ENCODE results near the gene RNF144A.

RNF144A gene

DNA sequence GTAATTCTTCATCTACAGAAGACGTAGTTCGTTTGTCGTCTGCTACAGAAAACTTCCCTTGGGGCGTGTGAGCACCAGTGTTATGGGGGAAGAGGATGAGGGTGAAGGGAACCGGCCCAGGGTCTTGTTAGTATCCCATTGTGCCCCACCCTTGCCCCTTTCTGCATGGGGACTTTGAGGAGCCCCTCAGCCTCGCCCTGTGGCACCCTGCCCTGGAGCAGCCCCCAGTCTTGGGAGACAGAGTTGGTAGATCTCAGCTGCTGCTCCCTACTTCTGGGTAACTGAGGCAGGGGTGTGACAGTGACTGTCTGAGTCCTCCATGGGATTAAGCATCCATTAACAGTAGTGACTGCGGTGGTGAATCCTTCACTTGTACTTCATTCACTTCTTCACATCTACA lies 50.1 kb downstream of the RNF144A start:
- no peak overlapping the region for H3K4me3 ChIP-seq (ENCODE audit: low read length)
- H3K4me2 ChIP-seq (ENCODE audit: low read length) = no peak overlapping the region
- H3K36me3 ChIP-seq (ENCODE audit: insufficient read depth, low read length) = no peaks in the 10 kb centered on the region
- no peaks in the 10 kb centered on the region for H3K9me3 ChIP-seq (replicated peaks; ENCODE audit: low read length)
- no peaks in the 10 kb centered on the region for H3K4me1 ChIP-seq (ENCODE audit: control insufficient read depth, insufficient read depth, low read length)
- H3K9ac ChIP-seq (ENCODE audit: low read depth, low read length) = no peak overlapping the region
- H3K27me3 ChIP-seq (ENCODE audit: control insufficient read depth, insufficient read depth, low read length) = no peaks in the 10 kb centered on the region

DNA sequence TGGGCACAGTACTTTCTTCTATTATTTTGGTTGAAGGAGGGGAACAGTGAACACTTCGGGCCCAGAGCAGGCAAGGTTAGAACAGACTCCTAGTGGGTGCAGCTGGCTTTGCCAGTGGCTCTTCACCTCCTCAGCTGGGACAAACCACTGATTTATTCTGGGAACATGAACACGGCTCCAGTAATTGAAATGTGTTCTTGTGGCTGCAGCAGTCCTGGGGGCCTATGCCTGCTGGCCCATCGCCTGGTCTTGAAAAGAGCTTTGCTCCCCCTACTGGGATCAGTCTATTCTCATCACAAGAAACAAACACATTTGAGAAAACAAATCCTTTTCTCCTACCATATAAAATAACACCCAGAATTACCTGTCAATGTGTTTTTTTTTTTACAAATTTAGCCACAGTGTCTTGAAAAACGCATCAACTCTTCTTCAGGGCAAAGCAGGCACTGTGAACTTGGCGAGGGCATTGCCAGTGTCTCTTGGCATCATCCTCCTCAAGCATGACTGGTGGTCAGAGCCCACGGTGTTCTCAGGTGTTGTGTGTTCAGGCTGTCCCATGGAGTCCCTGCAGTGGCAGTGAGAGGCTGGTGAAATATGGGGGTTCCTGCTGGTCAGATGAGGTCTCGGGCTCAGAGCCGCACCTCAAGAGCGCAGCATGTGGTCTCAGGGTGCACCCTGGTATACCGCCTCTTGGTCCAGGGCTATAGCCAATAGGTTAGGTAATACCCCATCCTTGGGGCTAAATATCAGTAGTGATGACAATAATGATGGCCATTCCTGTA lies 51.3 kb downstream of the RNF144A start:
- Histone ChIP-seq H3K4me3 (ENCODE audit: low read length) (no peak overlapping the region), H3K36me3 (ENCODE audit: insufficient read depth, low read length) (no peaks in the 10 kb centered on the region), H3K27me3 (ENCODE audit: control insufficient read depth, insufficient read depth, low read length) (no peaks in the 10 kb centered on the region), H3K9me3 (replicated peaks; ENCODE audit: low read length) (no peaks in the 10 kb centered on the region), H3K4me2 (ENCODE audit: low read length) (no peak overlapping the region), H3K4me1 (ENCODE audit: control insufficient read depth, insufficient read depth, low read length) (no peaks in the 10 kb centered on the region), H3K9ac (ENCODE audit: low read depth, low read length) (no peak overlapping the region)

GRCh38 chr2:6970551-6970950 lies 53.3 kb downstream of the RNF144A start:
- no peak overlapping the region for H3K4me2 ChIP-seq (ENCODE audit: low read length)
- no peak overlapping the region for H3K4me3 ChIP-seq (ENCODE audit: low read length)
- H3K9ac ChIP-seq (ENCODE audit: low read depth, low read length) = no peak overlapping the region
- no peaks in the 10 kb centered on the region for H3K36me3 ChIP-seq (ENCODE audit: insufficient read depth, low read length)
- H3K27me3 ChIP-seq (ENCODE audit: control insufficient read depth, insufficient read depth, low read length) = no peaks in the 10 kb centered on the region
- no peaks in the 10 kb centered on the region for H3K9me3 ChIP-seq (replicated peaks; ENCODE audit: low read length)
- H3K4me1 ChIP-seq (ENCODE audit: control insufficient read depth, insufficient read depth, low read length) = no peaks in the 10 kb centered on the region

GRCh38 chr2:6970976-6971480 lies 53.8 kb downstream of the RNF144A start:
- no peaks in the 10 kb centered on the region for H3K36me3 ChIP-seq (ENCODE audit: insufficient read depth, low read length)
- H3K4me1 ChIP-seq (ENCODE audit: control insufficient read depth, insufficient read depth, low read length) = no peaks in the 10 kb centered on the region
- H3K9me3 ChIP-seq (replicated peaks; ENCODE audit: low read length) = no peaks in the 10 kb centered on the region
- no peaks in the 10 kb centered on the region for H3K27me3 ChIP-seq (ENCODE audit: control insufficient read depth, insufficient read depth, low read length)
- H3K9ac ChIP-seq (ENCODE audit: low read depth, low read length) = no peak overlapping the region
- H3K4me2 ChIP-seq (ENCODE audit: low read length) = no peak overlapping the region
- no peak overlapping the region for H3K4me3 ChIP-seq (ENCODE audit: low read length)

- H3K36me3 ChIP-seq (ENCODE audit: insufficient read depth, low read length) = no peaks in the 10 kb centered on the region
- H3K4me3 ChIP-seq (ENCODE audit: low read length) = no peak overlapping the region
- H3K4me1 ChIP-seq (ENCODE audit: control insufficient read depth, insufficient read depth, low read length) = no peaks in the 10 kb centered on the region
- H3K27me3 ChIP-seq (ENCODE audit: control insufficient read depth, insufficient read depth, low read length) = no peaks in the 10 kb centered on the region
- no peaks in the 10 kb centered on the region for H3K9me3 ChIP-seq (replicated peaks; ENCODE audit: low read length)
- H3K4me2 ChIP-seq (ENCODE audit: low read length) = no peak overlapping the region
- H3K9ac ChIP-seq (ENCODE audit: low read depth, low read length) = no peak overlapping the region
Observed at GRCh38 chr2:6971502-6971901, 54.3 kb downstream of the RNF144A start.

GRCh38 chr2:6972067-6972710 lies 55.0 kb downstream of the RNF144A start:
- peaks cover 3% of the 10 kb centered on the region for H3K4me1 ChIP-seq (ENCODE audit: control insufficient read depth, insufficient read depth, low read length)
- no peak overlapping the region for H3K9ac ChIP-seq (ENCODE audit: low read depth, low read length)
- no peaks in the 10 kb centered on the region for H3K36me3 ChIP-seq (ENCODE audit: insufficient read depth, low read length)
- no peaks in the 10 kb centered on the region for H3K9me3 ChIP-seq (replicated peaks; ENCODE audit: low read length)
- no peak overlapping the region for H3K4me2 ChIP-seq (ENCODE audit: low read length)
- no peak overlapping the region for H3K4me3 ChIP-seq (ENCODE audit: low read length)
- no peaks in the 10 kb centered on the region for H3K27me3 ChIP-seq (ENCODE audit: control insufficient read depth, insufficient read depth, low read length)

DNA sequence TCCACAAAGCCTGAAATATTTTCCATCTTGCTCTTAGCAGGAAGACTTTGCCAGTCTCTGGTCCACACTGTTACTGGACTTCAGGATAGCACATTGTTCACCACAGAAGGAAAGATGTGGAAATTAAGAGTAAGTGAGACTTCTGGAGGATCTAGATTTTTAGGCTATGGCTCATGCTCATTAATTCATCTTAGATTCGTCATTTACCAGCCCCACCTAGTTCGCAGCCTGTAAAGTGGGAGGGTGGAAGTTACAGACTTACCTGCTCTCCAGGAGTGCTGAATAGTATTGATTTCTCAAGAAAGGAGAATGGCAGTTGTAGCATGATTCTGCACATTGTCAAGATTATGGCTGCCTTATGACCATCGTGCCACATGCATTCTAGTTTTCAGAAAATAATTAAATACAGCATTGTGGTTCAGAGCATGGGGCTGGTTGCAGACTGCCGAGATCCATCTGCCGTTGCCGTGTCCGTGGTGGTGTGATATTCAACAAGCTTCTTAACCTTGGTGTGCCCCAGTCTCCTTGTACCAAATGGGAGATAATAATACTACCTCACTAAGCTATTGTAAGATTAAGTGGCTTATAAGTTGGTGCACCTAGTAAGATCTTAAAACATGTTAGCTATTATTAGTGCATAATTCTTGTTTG lies 56.8 kb downstream of the RNF144A start:
- H3K4me3 ChIP-seq (ENCODE audit: low read length) = no peak overlapping the region
- no peak overlapping the region for H3K9ac ChIP-seq (ENCODE audit: low read depth, low read length)
- H3K4me2 ChIP-seq (ENCODE audit: low read length) = no peak overlapping the region
- no peaks in the 10 kb centered on the region for H3K36me3 ChIP-seq (ENCODE audit: insufficient read depth, low read length)
- H3K9me3 ChIP-seq (replicated peaks; ENCODE audit: low read length) = no peaks in the 10 kb centered on the region
- H3K27me3 ChIP-seq (ENCODE audit: control insufficient read depth, insufficient read depth, low read length) = no peaks in the 10 kb centered on the region
- peaks cover 5% of the 10 kb centered on the region for H3K4me1 ChIP-seq (ENCODE audit: control insufficient read depth, insufficient read depth, low read length)

GRCh38 chr2:6975988-6976387 lies 58.8 kb downstream of the RNF144A start:
- Histone ChIP-seq H3K4me2 (ENCODE audit: low read length) (no peak overlapping the region), H3K27me3 (ENCODE audit: control insufficient read depth, insufficient read depth, low read length) (no peaks in the 10 kb centered on the region), H3K9me3 (replicated peaks; ENCODE audit: low read length) (no peaks in the 10 kb centered on the region), H3K9ac (ENCODE audit: low read depth, low read length) (no peak overlapping the region), H3K36me3 (ENCODE audit: insufficient read depth, low read length) (no peaks in the 10 kb centered on the region), H3K4me1 (ENCODE audit: control insufficient read depth, insufficient read depth, low read length) (peaks cover 5% of the 10 kb centered on the region), H3K4me3 (ENCODE audit: low read length) (no peak overlapping the region)

DNA sequence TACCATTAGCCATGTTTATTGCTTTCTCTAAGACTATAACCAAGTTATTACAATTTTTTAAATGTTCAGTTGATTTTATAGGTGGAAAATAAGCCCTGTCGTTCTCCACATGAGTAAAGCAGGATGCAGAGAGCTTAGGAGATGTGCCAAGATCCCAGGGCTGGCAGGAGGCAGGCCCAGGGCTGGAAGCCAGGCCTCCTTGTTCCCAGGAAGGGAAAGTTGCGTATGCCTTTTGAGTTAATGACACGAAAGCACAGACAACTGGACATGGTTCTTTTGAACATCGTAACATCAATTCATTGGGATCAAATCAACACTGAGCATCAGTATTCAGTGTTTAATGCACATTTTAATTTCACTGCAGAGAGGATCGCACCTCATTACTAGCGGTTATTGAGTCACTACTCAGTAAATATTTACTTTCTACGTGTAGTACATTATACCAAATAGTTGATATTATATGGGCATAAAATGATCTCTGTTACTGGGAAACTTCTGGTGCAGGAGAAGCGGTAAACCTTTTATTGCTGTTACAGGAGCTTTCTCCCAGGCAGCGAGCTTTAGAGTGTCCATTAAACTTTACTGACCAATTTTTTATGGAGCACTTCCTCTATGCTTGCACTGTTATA lies 60.0 kb downstream of the RNF144A start:
- Histone ChIP-seq H3K4me1 (ENCODE audit: control insufficient read depth, insufficient read depth, low read length) (peaks cover 5% of the 10 kb centered on the region), H3K4me3 (ENCODE audit: low read length) (no peak overlapping the region), H3K27me3 (ENCODE audit: control insufficient read depth, insufficient read depth, low read length) (no peaks in the 10 kb centered on the region), H3K9ac (ENCODE audit: low read depth, low read length) (no peak overlapping the region), H3K9me3 (replicated peaks; ENCODE audit: low read length) (no peaks in the 10 kb centered on the region), H3K4me2 (ENCODE audit: low read length) (no peak overlapping the region), H3K36me3 (ENCODE audit: insufficient read depth, low read length) (no peaks in the 10 kb centered on the region)

- Histone ChIP-seq H3K4me1 (ENCODE audit: control insufficient read depth, insufficient read depth, low read length) (peaks cover 5% of the 10 kb centered on the region), H3K36me3 (ENCODE audit: insufficient read depth, low read length) (no peaks in the 10 kb centered on the region), H3K4me2 (ENCODE audit: low read length) (no peak overlapping the region), H3K27me3 (ENCODE audit: control insufficient read depth, insufficient read depth, low read length) (no peaks in the 10 kb centered on the region), H3K9me3 (replicated peaks; ENCODE audit: low read length) (no peaks in the 10 kb centered on the region), H3K9ac (ENCODE audit: low read depth, low read length) (no peak overlapping the region), H3K4me3 (ENCODE audit: low read length) (no peak overlapping the region)
Observed at GRCh38 chr2:6977786-6978185, 60.6 kb downstream of the RNF144A start.

GRCh38 chr2:6978991-6979390 lies 61.8 kb downstream of the RNF144A start:
- no peaks in the 10 kb centered on the region for H3K36me3 ChIP-seq (ENCODE audit: insufficient read depth, low read length)

More at GRCh38 chr2:6978991-6979390, 61.8 kb downstream of the RNF144A start:
- no peaks in the 10 kb centered on the region for H3K9me3 ChIP-seq (replicated peaks; ENCODE audit: low read length)
- no peak overlapping the region for H3K4me3 ChIP-seq (ENCODE audit: low read length)
- no peak overlapping the region for H3K9ac ChIP-seq (ENCODE audit: low read depth, low read length)
- H3K27me3 ChIP-seq (ENCODE audit: control insufficient read depth, insufficient read depth, low read length) = no peaks in the 10 kb centered on the region
- peaks cover 5% of the 10 kb centered on the region for H3K4me1 ChIP-seq (ENCODE audit: control insufficient read depth, insufficient read depth, low read length)
- no peak overlapping the region for H3K4me2 ChIP-seq (ENCODE audit: low read length)
